GM03348 (cell line): ENCODE measurements around the gene CASZ1.
A peak's percentile ranks its signal among the peaks of the same experiment; 100 is the strongest.

ENCODE experiments used
- DNase-seq: peaks from one replicate; pipeline ENCODE4 v3.0.0; 2012; ENCODE audit warnings: low spot score

CASZ1 gene

DNA sequence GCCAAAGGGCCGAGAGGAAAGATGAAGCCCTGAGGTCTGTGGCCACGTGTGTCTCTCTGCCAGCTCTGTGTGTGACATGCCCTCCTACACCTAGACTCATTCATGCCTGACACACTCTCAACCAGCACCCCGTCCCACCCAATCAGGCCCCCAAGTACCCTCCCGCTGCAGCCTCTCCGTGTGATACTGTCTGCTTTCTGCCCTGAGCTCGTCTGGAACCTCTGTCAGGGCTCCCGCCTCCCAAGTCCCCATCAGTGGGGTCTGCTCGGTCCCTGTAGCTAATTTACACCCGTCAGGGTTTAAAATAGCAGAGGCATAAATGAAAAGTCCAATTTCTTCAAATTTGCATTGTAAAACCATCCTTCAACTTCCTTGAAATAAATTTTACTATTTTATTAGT lies 20.7 kb downstream of the CASZ1 start:
- DNase-seq = no peak

DNA sequence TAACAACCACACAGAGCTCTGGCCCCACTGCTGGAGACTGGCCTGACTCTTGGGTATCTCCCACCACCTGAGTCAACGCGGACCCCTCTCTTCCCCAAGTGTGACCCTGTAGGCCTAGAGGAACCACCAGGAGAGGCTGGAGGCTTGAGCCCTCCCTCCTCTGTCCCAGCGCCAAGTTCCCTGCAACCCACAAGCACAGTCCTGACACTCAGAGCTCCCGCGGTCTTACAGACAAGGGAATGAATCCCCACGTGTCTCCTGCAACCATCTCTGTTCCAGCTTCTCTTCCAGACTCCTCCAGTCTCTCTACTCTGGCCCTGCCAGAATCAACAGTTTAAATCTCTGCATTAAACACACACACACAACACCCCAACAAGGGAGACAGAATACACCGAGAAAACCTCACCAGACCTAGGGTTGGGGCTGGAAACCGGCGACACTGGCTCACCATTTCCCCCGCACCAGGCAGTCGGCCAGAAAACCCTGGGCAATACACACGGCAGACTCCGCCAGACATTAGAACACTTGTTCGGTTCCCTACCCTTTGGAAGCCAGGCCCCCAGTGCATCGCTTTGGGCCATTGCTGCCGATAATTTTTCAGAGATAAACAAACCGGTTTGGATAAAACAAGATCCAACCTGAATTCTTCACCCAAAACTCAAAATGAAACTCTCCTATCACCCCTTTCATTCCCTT lies 21.7 kb downstream of the CASZ1 start:
- DNase-seq = no peak

- DNase-seq = no peak
Measured at GRCh38 chr1:10773851-10774614, 22.4 kb downstream of the CASZ1 start.

GRCh38 chr1:10773376-10773775 lies 23.1 kb downstream of the CASZ1 start:
- DNase-seq = no peak

DNA sequence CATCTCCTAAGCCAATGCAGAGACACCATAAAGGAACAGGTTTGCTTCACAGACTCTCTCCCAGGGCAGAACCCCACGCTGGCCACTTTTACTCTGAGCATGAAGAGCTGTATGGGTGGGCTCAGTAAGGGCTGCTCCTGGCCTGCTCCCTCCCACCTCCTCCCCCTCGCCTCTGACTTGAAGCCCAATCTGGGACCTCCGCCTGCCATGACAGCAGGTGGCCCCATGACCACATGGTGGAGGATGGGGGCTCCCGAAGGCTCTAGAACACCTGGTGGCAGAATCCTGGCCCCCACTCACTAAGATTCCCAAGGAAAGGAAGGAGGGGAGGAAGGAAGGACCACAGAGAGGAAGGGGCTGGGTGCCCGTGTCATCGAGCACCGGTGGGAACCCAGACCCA lies 23.7 kb downstream of the CASZ1 start:
- DNase-seq = no peak

DNA sequence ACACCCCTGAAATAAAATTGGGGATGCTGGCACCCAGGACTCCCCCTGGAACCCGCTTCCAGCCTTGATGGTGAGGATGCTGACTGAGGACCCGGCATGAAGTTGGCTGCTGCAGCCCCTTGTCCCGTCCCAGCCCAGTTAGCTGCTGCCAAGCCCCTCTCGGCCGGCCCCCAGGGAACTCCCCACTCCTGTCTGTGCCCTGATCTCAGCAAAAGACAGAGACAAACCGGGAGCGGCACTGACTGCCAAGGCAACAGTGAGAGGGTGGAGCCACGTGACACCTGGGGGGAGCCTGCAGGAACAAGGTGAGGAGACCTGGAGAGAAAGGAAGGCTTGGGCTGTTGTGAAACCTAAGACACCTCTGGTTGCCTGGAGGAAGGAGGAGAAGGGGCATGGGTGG lies 24.7 kb downstream of the CASZ1 start:
- no peak for DNase-seq

GRCh38 chr1:10768552-10768951 lies 27.9 kb downstream of the CASZ1 start:
- no peak for DNase-seq

DNA sequence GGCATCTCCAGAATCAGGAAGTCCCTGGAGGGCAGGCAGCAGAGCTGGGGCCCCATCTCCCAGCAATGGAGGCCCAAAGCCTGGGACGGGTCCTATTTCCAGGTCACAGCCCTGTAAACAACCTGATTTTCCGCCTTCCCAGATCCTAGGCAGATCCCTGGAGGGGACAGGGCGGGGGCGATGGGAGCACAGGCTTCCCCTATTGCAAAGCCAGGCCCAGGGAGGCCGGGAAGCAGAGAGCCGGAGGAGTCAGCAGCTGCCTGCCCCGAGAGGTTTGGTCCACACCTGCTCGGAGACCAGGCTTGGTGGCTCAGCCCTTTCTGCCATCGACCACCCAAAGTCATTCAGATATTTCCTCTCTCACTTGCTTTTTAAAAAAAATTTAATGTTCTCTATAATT lies 29.2 kb downstream of the CASZ1 start:
- no peak for DNase-seq

- no peak for DNase-seq
Measured at GRCh38 chr1:10765734-10766478, 30.5 kb downstream of the CASZ1 start.

DNA sequence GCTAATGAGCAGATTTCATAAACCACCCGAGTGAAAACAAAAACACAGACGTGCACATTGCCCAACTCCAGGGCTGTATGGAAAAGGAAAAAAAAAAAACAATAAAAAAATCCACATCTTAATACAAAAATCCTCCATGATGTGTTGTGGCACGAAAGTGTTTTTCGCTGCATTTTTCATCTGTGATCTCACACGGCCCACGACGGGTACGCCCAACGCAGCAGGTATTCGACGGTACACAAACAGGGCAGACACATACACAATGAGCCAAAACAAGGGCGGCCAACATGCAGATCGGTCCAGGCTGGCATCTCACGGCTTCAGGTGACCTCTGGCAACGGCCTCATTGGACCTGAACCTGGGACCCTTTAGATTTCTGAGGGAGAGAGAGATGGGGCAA lies 31.1 kb downstream of the CASZ1 start:
- no peak for DNase-seq

- DNase-seq = no peak
Measured at GRCh38 chr1:10764296-10764798, 32.1 kb downstream of the CASZ1 start.

DNA sequence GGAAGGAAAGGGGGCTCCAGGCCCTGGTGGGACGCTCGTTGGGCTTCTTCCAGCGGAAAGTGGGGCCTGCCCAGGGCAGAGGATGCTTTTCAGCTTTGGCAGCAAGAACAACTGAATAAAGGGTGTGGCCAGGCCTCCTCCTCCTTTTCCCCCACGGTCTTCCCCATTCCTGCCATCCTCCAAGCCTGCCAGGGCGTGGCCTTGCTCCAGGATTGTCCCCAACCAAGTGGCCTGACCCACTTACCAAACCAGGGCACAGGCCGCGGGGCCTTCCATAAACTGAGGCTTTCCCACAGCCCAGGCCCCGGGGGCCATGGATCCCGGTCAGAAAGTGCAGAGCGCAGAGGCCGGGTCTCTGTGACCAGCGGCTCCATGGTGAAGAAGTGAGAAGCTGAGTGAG lies 33.6 kb downstream of the CASZ1 start:
- no peak for DNase-seq

DNA sequence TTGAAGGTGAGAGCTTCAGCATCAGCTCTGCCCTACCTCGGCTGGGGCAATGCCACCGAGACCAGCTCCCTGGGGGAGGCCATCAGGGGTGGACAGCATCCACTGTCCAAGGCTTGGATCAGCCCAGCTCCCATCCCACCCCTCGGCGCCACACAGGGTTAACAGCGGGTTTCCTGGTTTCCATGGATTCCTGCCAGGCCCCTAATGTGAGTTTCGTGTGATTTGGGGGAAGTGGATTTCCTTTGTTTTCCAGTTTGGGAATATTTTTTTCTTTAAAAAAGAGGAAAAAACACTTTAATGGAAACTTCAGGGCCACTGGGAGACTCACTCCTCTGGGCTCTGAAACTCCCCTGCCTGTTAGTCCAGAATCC lies 34.3 kb downstream of the CASZ1 start:
- DNase-seq = no peak

GRCh38 chr1:10761503-10762152 lies 34.8 kb downstream of the CASZ1 start:
- DNase-seq = no peak

- DNase-seq = no peak
Measured at GRCh38 chr1:10760566-10761502, 35.6 kb downstream of the CASZ1 start.

GRCh38 chr1:10759413-10760200 lies 36.8 kb downstream of the CASZ1 start:
- no peak for DNase-seq

- no peak for DNase-seq
Measured at GRCh38 chr1:10756842-10757241, 39.6 kb downstream of the CASZ1 start.

DNA sequence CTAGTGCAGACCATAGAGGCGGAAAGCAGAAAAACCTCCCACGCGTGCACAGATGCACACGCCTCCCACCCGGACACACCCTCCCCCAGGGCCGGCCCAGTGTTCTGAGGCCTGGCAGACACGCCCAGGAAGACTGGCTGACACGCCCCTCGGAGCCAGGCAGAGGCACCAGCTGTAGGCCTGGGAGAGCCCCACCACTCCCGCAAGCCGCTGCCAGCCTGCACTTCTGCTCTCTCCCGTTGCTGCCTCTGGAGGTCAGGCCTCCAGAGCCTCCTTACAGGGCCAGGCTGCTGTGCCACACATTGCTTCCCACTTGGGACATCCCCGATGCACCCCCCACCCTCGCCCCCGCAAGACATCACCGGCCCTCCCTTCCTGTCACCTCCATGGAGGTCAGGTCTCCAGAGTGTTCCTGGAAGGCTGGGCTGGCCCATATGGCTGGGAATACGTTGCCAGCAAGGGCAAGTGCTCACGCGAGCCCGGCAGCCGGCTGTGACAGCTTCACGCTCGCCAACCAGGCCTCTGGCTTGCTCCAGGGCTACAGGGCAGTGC lies 40.4 kb downstream of the CASZ1 start:
- peak; percentile 91 for DNase-seq

- peak; percentile 80 for DNase-seq
Measured at GRCh38 chr1:10754568-10755329, 41.7 kb downstream of the CASZ1 start.
